DND-41 (cell line): Measurements from ENCODE around the gene IGFBP2.

Source experiments
- CTCF ChIP-seq: IDR thresholded peaks from 2 replicates; pipeline ENCODE4 v1.5.1; 2012; ENCODE audit warnings: borderline replicate concordance, low read length, moderate library complexity, mild to moderate bottlenecking; ENCODE audit not compliant: poor library complexity, severe bottlenecking; ENCODE audit errors: extremely low read depth
- EZH2 ChIP-seq: IDR thresholded peaks from 3 replicates; pipeline ENCODE4 v1.6.1; 2012; ENCODE audit warnings: borderline replicate concordance, low read depth, mild to moderate bottlenecking, moderate library complexity, low read length, inconsistent platforms; ENCODE audit not compliant: severe bottlenecking

GRCh38 chr2:216661051-216661450 lies 27.8 kb downstream of the IGFBP2 start:
- TF ChIP-seq CTCF (no peak), EZH2 (no peak)
